Measurements from ENCODE around the gene TTLL9. TPM values are rescaled to one million over a fixed set of nuclear protein-coding genes. Genes with fewer than 3 reads are reported as not detected.
A peak's percentile ranks its signal among the peaks of the same experiment; 100 is the strongest.

Gene TTLL9, protein sequence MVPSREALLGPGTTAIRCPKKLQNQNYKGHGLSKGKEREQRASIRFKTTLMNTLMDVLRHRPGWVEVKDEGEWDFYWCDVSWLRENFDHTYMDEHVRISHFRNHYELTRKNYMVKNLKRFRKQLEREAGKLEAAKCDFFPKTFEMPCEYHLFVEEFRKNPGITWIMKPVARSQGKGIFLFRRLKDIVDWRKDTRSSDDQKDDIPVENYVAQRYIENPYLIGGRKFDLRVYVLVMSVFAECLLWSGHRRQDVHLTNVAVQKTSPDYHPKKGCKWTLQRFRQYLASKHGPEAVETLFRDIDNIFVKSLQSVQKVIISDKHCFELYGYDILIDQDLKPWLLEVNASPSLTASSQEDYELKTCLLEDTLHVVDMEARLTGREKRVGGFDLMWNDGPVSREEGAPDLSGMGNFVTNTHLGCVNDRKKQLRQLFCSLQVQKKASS
- not detected for total RNA-seq
- long read RNA-seq: 0 reads

DNA sequence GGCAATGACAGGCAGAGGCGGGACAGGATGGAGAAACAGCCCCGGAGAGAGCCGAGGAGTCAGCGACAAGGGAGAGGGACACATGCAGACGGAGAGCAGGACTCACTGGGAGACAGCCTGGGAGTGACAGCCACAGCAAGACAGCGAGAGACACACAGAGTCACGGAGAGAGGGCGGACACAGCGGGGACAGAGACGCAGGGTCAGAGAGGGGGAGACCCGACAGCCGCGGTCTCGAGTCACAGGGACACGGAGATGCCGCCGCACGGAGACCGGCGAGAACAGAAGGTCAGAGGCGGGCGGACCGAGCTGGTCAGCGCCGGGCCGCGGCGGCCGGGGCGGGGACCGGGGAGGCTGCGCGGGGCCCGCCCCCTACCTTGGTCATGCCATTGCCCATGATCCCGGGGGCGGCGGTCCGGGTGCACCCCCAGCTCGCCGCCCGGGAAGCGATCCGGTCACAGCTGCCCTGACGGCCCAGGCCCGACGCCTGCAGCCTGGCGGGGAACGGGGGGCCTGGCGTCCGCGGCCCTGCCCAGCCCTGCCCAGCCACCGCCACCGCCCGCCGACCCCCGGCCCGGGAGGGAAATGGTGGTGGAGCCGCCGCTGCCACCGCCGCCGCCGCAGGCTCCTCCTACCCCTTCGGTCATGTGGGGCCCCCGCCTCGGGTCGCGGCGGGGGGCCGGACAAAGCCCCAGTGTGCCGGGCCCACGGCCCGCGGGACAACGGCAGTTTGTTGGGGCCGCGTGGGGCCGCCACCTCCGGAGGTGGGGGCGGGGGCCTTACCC is at the start of gene TTLL9, which contains the start of gene DUSP15:
TSS of gene TTLL9 (plus strand) at position 693 of the 784 bp plus-strand sequence. CDS start 493 bp downstream, outside the sequence.
TSS of gene DUSP15 (minus strand) at position 586 of the 784 bp plus-strand sequence. CDS start at position 396, 190 bp downstream.
- no peak within 1 kb of the TSS for H3K27ac ChIP-seq

DNA sequence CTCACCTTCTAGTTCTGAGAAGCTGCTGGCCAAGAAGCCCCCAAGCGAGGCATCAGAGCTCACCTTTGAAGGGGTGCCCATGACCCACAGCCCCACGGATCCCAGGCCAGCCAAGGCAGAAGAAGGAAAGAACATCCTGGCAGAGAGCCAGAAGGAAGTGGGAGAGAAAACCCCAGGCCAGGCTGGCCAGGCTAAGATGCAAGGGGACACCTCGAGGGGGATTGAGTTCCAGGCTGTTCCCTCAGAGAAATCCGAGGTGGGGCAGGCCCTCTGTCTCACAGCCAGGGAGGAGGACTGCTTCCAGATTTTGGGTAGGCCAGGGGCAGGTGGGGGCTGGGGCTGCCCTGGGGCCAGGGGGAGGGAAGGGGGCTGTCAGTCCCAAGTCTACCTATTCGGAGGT is 49.0 kb upstream of the TTLL9 start:
- 20% methylated on average over 1 of the region's 5 CpGs for WGBS (ENCODE audit: insufficient coverage, low coverage, low lambda C conversion rate, missing lambda C conversion rate)
- Histone ChIP-seq H3K27ac (no peak overlapping the region), H3K4me1 (peaks cover 0 to 3% (median 0%) of the 10 kb centered on the region in 4 donors), H3K36me3 (no peaks in the 10 kb centered on the region), H3K4me3 (no peak overlapping the region), H3K27me3 (no peaks in the 10 kb centered on the region), H3K9me3 (no peaks in the 10 kb centered on the region)
- no peak for TF ChIP-seq POLR2A (IDR thresholded peaks at IDR 0.05)
- TF ChIP-seq, protein P1, sequence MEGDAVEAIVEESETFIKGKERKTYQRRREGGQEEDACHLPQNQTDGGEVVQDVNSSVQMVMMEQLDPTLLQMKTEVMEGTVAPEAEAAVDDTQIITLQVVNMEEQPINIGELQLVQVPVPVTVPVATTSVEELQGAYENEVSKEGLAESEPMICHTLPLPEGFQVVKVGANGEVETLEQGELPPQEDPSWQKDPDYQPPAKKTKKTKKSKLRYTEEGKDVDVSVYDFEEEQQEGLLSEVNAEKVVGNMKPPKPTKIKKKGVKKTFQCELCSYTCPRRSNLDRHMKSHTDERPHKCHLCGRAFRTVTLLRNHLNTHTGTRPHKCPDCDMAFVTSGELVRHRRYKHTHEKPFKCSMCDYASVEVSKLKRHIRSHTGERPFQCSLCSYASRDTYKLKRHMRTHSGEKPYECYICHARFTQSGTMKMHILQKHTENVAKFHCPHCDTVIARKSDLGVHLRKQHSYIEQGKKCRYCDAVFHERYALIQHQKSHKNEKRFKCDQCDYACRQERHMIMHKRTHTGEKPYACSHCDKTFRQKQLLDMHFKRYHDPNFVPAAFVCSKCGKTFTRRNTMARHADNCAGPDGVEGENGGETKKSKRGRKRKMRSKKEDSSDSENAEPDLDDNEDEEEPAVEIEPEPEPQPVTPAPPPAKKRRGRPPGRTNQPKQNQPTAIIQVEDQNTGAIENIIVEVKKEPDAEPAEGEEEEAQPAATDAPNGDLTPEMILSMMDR (IDR thresholded peaks at IDR 0.05): no peak
- DNase-seq: no peak
- intact Hi-C loops (cut with DNase I): loop anchor here in 1 of 2 donors (5.0 kb wide), 1 partner anchor 206 kb away; no protein-coding TSS in a partner anchor
- no peak for ATAC-seq

More for the DNA sequence above, at the start of gene TTLL9, which contains the start of gene DUSP15:
- no peaks in the 10 kb centered on the region for H3K36me3 ChIP-seq
- H3K27me3 ChIP-seq: no peaks in the 10 kb centered on the region
- peaks cover 0 to 8% (median 2%) of the 10 kb centered on the region in 4 donors for H3K4me1 ChIP-seq
- 1% methylated on average over 16 of the region's 80 CpGs for WGBS (ENCODE audit: insufficient coverage, low coverage, low lambda C conversion rate, missing lambda C conversion rate)
- DNase-seq: peak in 1 of 3 donors; percentile 55
- ATAC-seq: peak; percentile 88 to 91 (median 90)
- H3K9me3 ChIP-seq: no peaks in the 10 kb centered on the region
- TF ChIP-seq, protein P1 (IDR thresholded peaks at IDR 0.05): no peak
- TF ChIP-seq POLR2A (IDR thresholded peaks at IDR 0.05): no peak
- intact Hi-C loops (cut with DNase I): no loop called here
- peak within 1 kb of the TSS; percentile 51 to 58 (median 54) for H3K4me3 ChIP-seq

DNA sequence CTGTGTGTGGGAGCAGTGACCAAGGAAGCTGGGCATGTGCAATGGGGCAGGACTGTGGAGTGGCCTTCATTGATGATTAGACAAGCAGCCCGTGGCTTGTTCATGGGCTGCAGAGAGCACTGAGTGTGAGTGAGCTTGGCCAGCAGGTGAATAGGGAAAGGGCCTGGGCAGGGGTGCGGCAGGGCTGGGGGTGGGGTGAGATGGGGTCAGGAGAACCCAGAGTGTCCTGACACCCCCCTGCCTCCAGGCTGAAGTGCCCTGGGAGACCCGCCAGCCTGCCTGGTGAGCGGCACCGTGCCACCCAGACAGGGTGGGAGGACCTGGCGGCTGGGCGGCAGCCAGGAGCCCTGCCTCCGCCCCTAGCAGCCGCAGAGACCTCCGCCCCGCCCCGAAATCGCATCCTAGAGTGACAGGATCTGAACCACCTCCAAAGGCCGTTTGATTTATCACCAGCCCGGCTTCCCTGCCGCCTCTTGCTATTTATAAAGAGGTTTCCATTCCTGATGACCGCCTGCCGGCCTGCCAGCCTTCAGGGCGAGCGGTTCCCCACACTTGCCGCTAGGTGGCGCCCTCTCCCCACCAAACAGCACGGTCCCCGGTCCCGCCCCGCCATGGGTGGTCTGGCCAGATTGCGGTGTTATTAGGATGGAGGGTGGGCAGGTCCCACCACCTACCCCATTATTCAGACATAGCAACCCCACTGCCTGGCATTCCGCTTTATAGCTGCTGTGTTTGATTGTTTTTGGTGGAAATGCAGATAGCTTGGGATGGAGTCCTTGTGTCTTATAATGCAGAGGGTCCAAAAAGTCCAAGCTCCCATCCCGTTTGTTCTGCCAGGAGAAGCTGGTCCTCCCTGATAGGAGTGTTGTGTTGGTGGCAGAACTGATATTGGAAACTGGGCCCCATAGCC is 47.8 kb upstream of the TTLL9 start:
- 2% methylated on average over 12 of the region's 29 CpGs for WGBS (ENCODE audit: insufficient coverage, low coverage, low lambda C conversion rate, missing lambda C conversion rate)
- H3K4me3 ChIP-seq: no peak overlapping the region
- intact Hi-C loops (cut with DNase I): loop anchor here in 1 of 2 donors (5.0 kb wide), 1 partner anchor 205 kb away; no protein-coding TSS in a partner anchor
- H3K27me3 ChIP-seq: no peaks in the 10 kb centered on the region
- peaks cover 0 to 3% (median 0%) of the 10 kb centered on the region in 4 donors for H3K4me1 ChIP-seq
- no peaks in the 10 kb centered on the region for H3K9me3 ChIP-seq
- DNase-seq (peak; percentile 76 to 78 (median 77)), ATAC-seq (peak; percentile 76 to 92 (median 89))
- H3K27ac ChIP-seq: no peak overlapping the region
- no peak for TF ChIP-seq POLR2A (IDR thresholded peaks at IDR 0.05)
- TF ChIP-seq, protein P1 (IDR thresholded peaks at IDR 0.05): peak; percentile 95 to 99 (median 98)
- H3K36me3 ChIP-seq: no peaks in the 10 kb centered on the region

Measured in right lobe of liver (tissue), 6 donors.